Measurements from ENCODE around the gene NTNG1.
A peak's percentile ranks its signal among the peaks of the same experiment; 100 is the strongest.

Gene NTNG1

GRCh38 chr1:107525145-107525544 lies 384.3 kb downstream of the NTNG1 start:
- Histone ChIP-seq H3K27ac (no peak overlapping the region), H3K4me3 (no peak overlapping the region)

GRCh38 chr1:107525961-107526360 lies 385.1 kb downstream of the NTNG1 start:
- no peak overlapping the region for H3K27ac ChIP-seq
- no peak overlapping the region for H3K4me3 ChIP-seq

GRCh38 chr1:107526524-107527198 lies 385.8 kb downstream of the NTNG1 start:
- no peak overlapping the region for H3K27ac ChIP-seq
- H3K4me3 ChIP-seq, result no peak overlapping the region

GRCh38 chr1:107529511-107530149 lies 388.8 kb downstream of the NTNG1 start:
- Histone ChIP-seq H3K27ac (peak overlapping the region in 3 of 21 experiments; percentile 26 to 73 (median 28)), H3K4me3 (no peak overlapping the region)

GRCh38 chr1:107530543-107530942 lies 389.7 kb downstream of the NTNG1 start:
- H3K4me3 ChIP-seq, result no peak overlapping the region
- peak overlapping the region in 10 of 21 experiments; percentile 14 to 73 (median 35) for H3K27ac ChIP-seq

GRCh38 chr1:107531065-107531908 lies 390.4 kb downstream of the NTNG1 start:
- peak overlapping the region in 11 of 21 experiments; percentile 13 to 73 (median 26) for H3K27ac ChIP-seq
- no peak overlapping the region for H3K4me3 ChIP-seq

- H3K27ac ChIP-seq, result peak overlapping the region in 4 of 21 experiments; percentile 9 to 24 (median 18)
- no peak overlapping the region for H3K4me3 ChIP-seq
Measured at GRCh38 chr1:107532318-107532717, 391.5 kb downstream of the NTNG1 start.
